Activated CD4-positive, alpha-beta T cell treated with anti-CD3 and anti-CD28 coated beads for 1 hour (primary cell): Measurements from ENCODE around the gene ZNF23.

Experiments
- DNase-seq: peaks from one replicate; pipeline ENCODE4 v3.0.0-alpha.2; 2020

The ZNF23 gene

GRCh38 chr16:71464231-71464630, 2.2 kb upstream of the ZNF23 start:
- DNase-seq = no peak

GRCh38 chr16:71460941-71461340, 1.1 kb downstream of the ZNF23 start:
- DNase-seq = no peak

GRCh38 chr16:71460236-71460635, 1.8 kb downstream of the ZNF23 start:
- no peak for DNase-seq

- no peak for DNase-seq
Measured at GRCh38 chr16:71459510-71459909, 2.5 kb downstream of the ZNF23 start.

GRCh38 chr16:71456801-71457200, 5.2 kb downstream of the ZNF23 start:
- DNase-seq = no peak

GRCh38 chr16:71453036-71453435, 9.0 kb downstream of the ZNF23 start:
- DNase-seq = no peak

GRCh38 chr16:71449020-71449419, 13.0 kb downstream of the ZNF23 start:
- no peak for DNase-seq

- DNase-seq = no peak
Measured at GRCh38 chr16:71448274-71448866, 13.7 kb downstream of the ZNF23 start.

- no peak for DNase-seq
Measured at GRCh38 chr16:71443714-71444113, 18.3 kb downstream of the ZNF23 start.

GRCh38 chr16:71442051-71442440, 20.0 kb downstream of the ZNF23 start, which contains the start of gene TLE7:
Gene TLE7, minus strand, starts transcription at chr16:71442054. Its CDS starts 8,730 bp downstream, at chr16:71433324.
- no peak for DNase-seq

GRCh38 chr16:71441348-71442050, 20.5 kb downstream of the ZNF23 start:
- DNase-seq = no peak

- no peak for DNase-seq
Measured at GRCh38 chr16:71440669-71441347, 21.2 kb downstream of the ZNF23 start.

- no peak for DNase-seq
Measured at GRCh38 chr16:71439523-71439922, 22.5 kb downstream of the ZNF23 start.

GRCh38 chr16:71436473-71436872, 25.6 kb downstream of the ZNF23 start:
- DNase-seq = no peak

GRCh38 chr16:71432906-71433305, 29.1 kb downstream of the ZNF23 start:
- DNase-seq = no peak

- DNase-seq = no peak
Measured at GRCh38 chr16:71431991-71432390, 30.1 kb downstream of the ZNF23 start.

- no peak for DNase-seq
Measured at GRCh38 chr16:71431176-71431575, 30.9 kb downstream of the ZNF23 start.

- no peak for DNase-seq
Measured at GRCh38 chr16:71430744-71431143, 31.3 kb downstream of the ZNF23 start.

- DNase-seq = no peak
Measured at GRCh38 chr16:71429581-71429980, 32.5 kb downstream of the ZNF23 start.

GRCh38 chr16:71428883-71429282, 33.2 kb downstream of the ZNF23 start:
- DNase-seq = no peak

- no peak for DNase-seq
Measured at GRCh38 chr16:71428385-71428784, 33.7 kb downstream of the ZNF23 start.

- DNase-seq = no peak
Measured at GRCh38 chr16:71426880-71427615, 35.0 kb downstream of the ZNF23 start.

- DNase-seq = no peak
Measured at GRCh38 chr16:71426069-71426879, 35.8 kb downstream of the ZNF23 start.
